Heart right ventricle (tissue), 16 donors: Measurements from ENCODE around the gene ID2. TPM values are rescaled to one million over a fixed set of nuclear protein-coding genes. Genes with fewer than 3 reads are reported as not detected.

Experiments used
- ATAC-seq, 8 donors: fragments of 200-7000 bp; cut with Tn5 transposase; one replicate each; pipeline ENCODE4 v1.9.1; 2020; ENCODE audit warnings: mild to moderate bottlenecking in 8 of 8, moderate library complexity in 8 of 8, moderate number of reproducible peaks in 1 of 8
- DNase-seq, 2 donors: peaks; one replicate each; pipeline ENCODE4 v3.0.0-alpha.2; 2020
- H3K27ac ChIP-seq, 10 donors: fragments of 200-600 bp; sonication (generic) in 2 of 10; one replicate each; pipeline versions ENCODE4 v1.5.0 to v1.8.0; 2020 to 2022; ENCODE audit warnings: mild to moderate bottlenecking in 3 of 10
- H3K27me3 ChIP-seq, 7 donors: fragments of 200-600 bp; one replicate each; pipeline ENCODE4 v1.8.0; 2021 to 2022; ENCODE audit warnings: mild to moderate bottlenecking in 2 of 7
- H3K36me3 ChIP-seq, 9 donors: fragments of 200-600 bp; sonication (generic) in 1 of 9; one replicate each; pipeline versions ENCODE4 v1.5.0 to v1.8.0; 2020 to 2022; ENCODE audit warnings: mild to moderate bottlenecking in 2 of 9
- H3K4me1 ChIP-seq, 9 donors: fragments of 200-600 bp; sonication (generic) in 1 of 9; one replicate each; pipeline versions ENCODE4 v1.5.0 to v1.8.0; 2020 to 2022; ENCODE audit warnings: mild to moderate bottlenecking in 4 of 9
- H3K4me3 ChIP-seq, 10 donors: fragments of 200-600 bp; sonication (generic) in 2 of 10; one replicate each; pipeline versions ENCODE4 v1.5.0 to v1.8.0; 2020 to 2022; ENCODE audit warnings: mild to moderate bottlenecking in 7 of 10, moderate library complexity in 2 of 10
- H3K9me3 ChIP-seq, 11 donors: fragments of 200-600 bp in 10 of 11; sonication (generic) in 2 of 11; one replicate each; pipeline versions ENCODE4 v1.5.0 to v1.8.0; 2013 to 2022; ENCODE audit warnings: mild to moderate bottlenecking in 2 of 11, control low read depth in 1 of 11, moderate library complexity in 1 of 11
- CTCF ChIP-seq, 9 donors: fragments of 200-600 bp; sonication (generic) in 2 of 9; IDR thresholded peaks; one replicate each; pipeline versions ENCODE4 v1.5.0 to v1.8.0; 2021 to 2022; ENCODE audit warnings: antibody characterized with exemption in 9 of 9, mild to moderate bottlenecking in 5 of 9, moderate library complexity in 1 of 9
- whole genome bisulfite sequencing, 2 donors: extraction: QIAGEN DNeasy Blood & Tissue Kit; methylation state at CpG; one replicate each; pipeline ENCODE4 v1.1.7; 2013; ENCODE audit warnings: inconsistent platforms in 1 of 2; 5-methylcytosine and 5-hydroxymethylcytosine counted together
- intact Hi-C, 10 donors: fragments of 100-400 bp; cut with DNase I; formaldehyde crosslinking; loops; one replicate each; pipeline versions ENCODE4 v1.11.1 to v1.14.2; 2022
- long read RNA-seq, 3 donors: library from polyadenylated mRNA; unstranded; transcript quantifications; one replicate each; pipeline ENCODE4 v2.0.0, GENCODE V29; 2020 to 2021
- polyA plus RNA-seq, 2 donors: library from polyadenylated mRNA; stranded (reverse); fragments of 200-250 nt; gene quantifications; one replicate each; pipeline ENCODE4 v1.2.3, GENCODE V29; 2013
- total RNA-seq, 10 donors: library from RNA; stranded (reverse); fragmentation: NEBNext Ultra II Directional in 3 of 10; extraction: Animal tissue kit (Norgen Biotek cat#: 25700) in 3 of 10; gene quantifications; one replicate each; pipeline versions ENCODE4 v1.2.1 to v1.2.4, GENCODE V29; 2021 to 2023
- donor health status: Arrhythmogenic right ventricular cardiomyopathy.
- donor health status: ischemic (EF 13 %, LVEDD 7.1; RV severe dilation, severe dysfunction).
- donor health status: healthy with polysubstance abuse.
- donor health status: DM: no; HTN: yes; CAD: no.
- donor health status: DM: no; HTN: no; CAD: no.
- donor health status: ischemic (EF 25% LVEDD 6.9; RV normal size, moderate dysfunction).
- donor health status: ischemic (EF 25% LVEDD 5.7; RV mildly dilated, moderate dysfunction).
- donor health status: healthy.
- donor health status: DM: yes; HTN: yes; CAD: no.
- donor health status: Ischemic cardiomyopathy.
- donor health status: ischemic (EF 35%, LVEDD 5.7; RV mildly dilated, moderate dysfunction).
- donor health status: nonischemic (EF 11% LVEDD 7.7; RV severe dilation, severe dysfunction).
- donor health status: DM: yes; HTN: yes; CAD: no.
- donor health status: PGD.
- donor health status: ischemic (EF 29% LVEDD 5.4; RV normal size, mild dysfunction).
- donor health status: nonischemic (EF 23%, LVEDD 6.1; RV moderate dilation, normal function).

ID2 gene
- total RNA-seq (10 to 100 TPM; 20.8 to 49.7 (median 27.2) TPM), polyA plus RNA-seq (100 to 1,000 TPM in 1 of 2 donors, 10 to 100 TPM in 1; 70.3 to 113 TPM)
- long read RNA-seq, donor 1, transcript ID2-203 (3 exons, 1,362 nt): major isoform, 13 of 17 reads
- long read RNA-seq, donor 1, partial matches to known transcripts: 0 of 17 reads
- long read RNA-seq, donor 1, other reads (novel, unspliced or antisense): 4 of 17 reads
- long read RNA-seq, donor 2, transcript ID2-203 (3 exons, 1,362 nt): major isoform, 9 of 12 reads
- long read RNA-seq, donor 2, partial matches to known transcripts: 2 of 12 reads
- long read RNA-seq, donor 2, other reads (novel, unspliced or antisense): 1 of 12 reads
- long read RNA-seq, donor 3, partial matches to known transcripts: 0 of 5 reads
- long read RNA-seq, donor 3, other reads (novel, unspliced or antisense): 2 of 5 reads

DNA sequence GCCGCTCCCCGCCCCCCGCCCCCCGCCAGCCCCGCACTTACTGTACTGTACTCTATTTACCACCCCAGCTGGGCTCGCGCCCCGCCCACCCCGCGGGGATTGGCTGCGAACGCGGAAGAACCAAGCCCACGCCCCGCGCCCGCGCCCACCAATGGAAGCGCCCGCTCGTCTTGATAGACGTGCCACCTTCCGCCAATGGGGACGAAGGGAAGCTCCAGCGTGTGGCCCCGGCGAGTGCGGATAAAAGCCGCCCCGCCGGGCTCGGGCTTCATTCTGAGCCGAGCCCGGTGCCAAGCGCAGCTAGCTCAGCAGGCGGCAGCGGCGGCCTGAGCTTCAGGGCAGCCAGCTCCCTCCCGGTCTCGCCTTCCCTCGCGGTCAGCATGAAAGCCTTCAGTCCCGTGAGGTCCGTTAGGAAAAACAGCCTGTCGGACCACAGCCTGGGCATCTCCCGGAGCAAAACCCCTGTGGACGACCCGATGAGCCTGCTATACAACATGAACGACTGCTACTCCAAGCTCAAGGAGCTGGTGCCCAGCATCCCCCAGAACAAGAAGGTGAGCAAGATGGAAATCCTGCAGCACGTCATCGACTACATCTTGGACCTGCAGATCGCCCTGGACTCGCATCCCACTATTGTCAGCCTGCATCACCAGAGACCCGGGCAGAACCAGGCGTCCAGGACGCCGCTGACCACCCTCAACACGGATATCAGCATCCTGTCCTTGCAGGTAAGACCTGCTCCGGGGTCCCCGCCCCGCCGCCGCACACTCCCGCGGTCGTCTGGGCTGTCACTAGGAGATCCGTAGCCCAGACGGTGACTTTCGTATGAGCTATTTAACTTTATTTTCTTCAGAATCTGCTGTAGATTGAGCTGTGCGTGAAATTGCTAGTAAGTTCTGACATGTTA lies at the start of gene ID2:
Gene ID2 (plus strand): TSS at position 271 of the 907 bp plus-strand sequence. CDS start 110 bp downstream, at position 381.
- WGBS, 2 donors: 0 to 1% methylated on average over 65 to 68 of the region's 70 CpGs
- TF ChIP-seq CTCF (IDR thresholded peaks at IDR 0.05): no peak

DNA sequence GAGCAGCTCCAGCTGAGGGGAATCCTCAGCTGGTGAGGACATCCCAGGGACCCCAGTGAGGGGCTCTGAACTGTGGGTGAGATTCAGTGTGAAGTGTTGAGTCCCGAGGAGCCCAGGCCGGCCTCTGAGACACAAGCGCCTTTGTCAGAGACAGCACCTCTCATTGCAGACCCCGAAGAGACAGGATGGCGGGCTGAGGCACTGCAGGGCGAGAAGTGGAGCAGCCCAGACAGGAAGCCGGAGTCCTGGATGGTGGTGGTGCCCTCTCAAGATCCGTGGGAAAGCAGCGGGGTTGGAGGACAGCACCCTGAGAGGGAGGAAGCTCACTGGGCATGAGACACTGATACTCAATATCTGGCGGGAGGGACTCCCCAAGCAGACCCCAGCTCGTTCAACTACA lies 49.1 kb upstream of the ID2 start:
- TF ChIP-seq CTCF (IDR thresholded peaks at IDR 0.05): no peak
- Histone ChIP-seq H3K4me1 (peaks cover 0 to 14% (median 0%) of the 10 kb centered on the region in 9 donors), H3K36me3 (no peaks in the 10 kb centered on the region), H3K4me3 (no peak overlapping the region), H3K9me3 (no peaks in the 10 kb centered on the region), H3K27ac (no peak overlapping the region), H3K27me3 (no peaks in the 10 kb centered on the region)
- intact Hi-C loops: no loop called here
- DNase-seq: no peak
- 85 to 94% methylated on average over 11 of the region's 11 CpGs for WGBS, 2 donors
- no peak for ATAC-seq

More for the DNA sequence above, at the start of gene ID2:
- Histone ChIP-seq H3K4me3 (peak within 1 kb of the TSS; percentile 67 to 96 (median 80)), H3K9me3 (no peaks in the 10 kb centered on the region), H3K4me1 (peaks cover 0 to 53% (median 32%) of the 10 kb centered on the region in 9 donors), H3K36me3 (peaks cover 0 to 7% (median 0%) of the 10 kb centered on the region in 9 donors), H3K27me3 (peaks cover 0 to 12% (median 0%) of the 10 kb centered on the region in 7 donors), H3K27ac (peak within 1 kb of the TSS; percentile 93 to 100 (median 99))
- intact Hi-C loops: loop anchor here in 9 of 10 donors (5.0 to 10.0 kb wide), 16 partner anchors 137 to 1587 kb away; no protein-coding TSS in a partner anchor
- peak; percentile 99 to 100 for DNase-seq
- peak; percentile 69 to 90 (median 86) for ATAC-seq

DNA sequence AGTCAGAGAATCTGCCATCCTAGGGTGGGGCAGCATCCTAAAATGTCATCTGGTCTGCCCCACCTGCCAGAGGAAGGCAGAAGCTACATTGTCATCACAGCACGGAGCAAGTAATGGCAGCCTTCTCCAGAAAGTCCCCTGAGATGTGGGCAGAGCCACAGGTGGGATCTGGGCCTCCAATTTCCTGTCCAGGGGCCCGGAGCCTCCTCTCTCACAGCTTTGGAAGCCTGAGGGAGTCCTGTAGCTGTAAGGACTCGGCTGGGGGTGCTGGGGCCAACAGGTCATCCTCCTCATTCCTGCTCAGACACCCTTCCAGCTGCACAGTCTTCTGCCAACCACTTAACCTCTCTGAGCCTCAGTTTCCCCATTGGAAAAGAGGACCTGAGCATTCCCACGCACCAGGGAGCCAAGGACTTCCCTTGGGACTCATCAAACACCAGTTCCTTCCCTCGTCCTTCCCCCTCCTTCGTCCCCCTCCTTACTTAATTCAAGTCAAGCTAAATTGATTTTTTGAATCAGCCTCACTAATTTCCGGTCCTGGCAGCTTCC lies 48.6 kb upstream of the ID2 start:
- Histone ChIP-seq H3K4me1 (peaks cover 0 to 14% (median 0%) of the 10 kb centered on the region in 9 donors), H3K9me3 (no peaks in the 10 kb centered on the region), H3K36me3 (no peaks in the 10 kb centered on the region), H3K27me3 (no peaks in the 10 kb centered on the region), H3K27ac (no peak overlapping the region), H3K4me3 (no peak overlapping the region)
- intact Hi-C loops: no loop called here
- ATAC-seq (no peak), DNase-seq (no peak)
- 73 to 76% methylated on average over 7 of the region's 7 CpGs for WGBS, 2 donors
- TF ChIP-seq CTCF (IDR thresholded peaks at IDR 0.05): no peak
